ENCODE measurements around the gene WBP4.
"Not testable (repeated sequence)": the region's sequence is repeated elsewhere in the genome, so short reads cannot be mapped to it uniquely, and the experiment has no call there.

Gene WBP4

GRCh38 chr13:41111454-41111853 is 50.1 kb downstream of the WBP4 start:
- Histone ChIP-seq H3K27me3 (ENCODE audit: control insufficient read depth, insufficient read depth, low read length) (no peaks in the 10 kb centered on the region), H3K27ac (ENCODE audit: low read depth, low read length) (no peak overlapping the region), H3K4me1 (ENCODE audit: control insufficient read depth, insufficient read depth, low read length) (no peaks in the 10 kb centered on the region), H3K4me3 (ENCODE audit: low read length) (no peak overlapping the region), H3K9ac (ENCODE audit: low read length) (no peak overlapping the region), H3K36me3 (ENCODE audit: control insufficient read depth, insufficient read depth, low read length) (no peaks in the 10 kb centered on the region)

- no peaks in the 10 kb centered on the region for H3K27me3 ChIP-seq (ENCODE audit: control insufficient read depth, insufficient read depth, low read length)
- no peak overlapping the region for H3K9ac ChIP-seq (ENCODE audit: low read length)
- H3K4me3 ChIP-seq (ENCODE audit: low read length), result no peak overlapping the region
- H3K27ac ChIP-seq (ENCODE audit: low read depth, low read length), result peak overlapping the region; percentile 8
- H3K4me1 ChIP-seq (ENCODE audit: control insufficient read depth, insufficient read depth, low read length), result no peaks in the 10 kb centered on the region
- no peaks in the 10 kb centered on the region for H3K36me3 ChIP-seq (ENCODE audit: control insufficient read depth, insufficient read depth, low read length)
Measured at GRCh38 chr13:41117869-41118268, 56.6 kb downstream of the WBP4 start.

GRCh38 chr13:41122838-41123237 is 61.5 kb downstream of the WBP4 start:
- Histone ChIP-seq H3K27me3 (ENCODE audit: control insufficient read depth, insufficient read depth, low read length) (no peaks in the 10 kb centered on the region), H3K9ac (ENCODE audit: low read length) (no peak overlapping the region), H3K4me3 (ENCODE audit: low read length) (no peak overlapping the region), H3K4me1 (ENCODE audit: control insufficient read depth, insufficient read depth, low read length) (peaks cover 3% of the 10 kb centered on the region), H3K27ac (ENCODE audit: low read depth, low read length) (no peak overlapping the region), H3K36me3 (ENCODE audit: control insufficient read depth, insufficient read depth, low read length) (no peaks in the 10 kb centered on the region)

GRCh38 chr13:41127701-41128100 is 66.4 kb downstream of the WBP4 start:
- peaks cover 15% of the 10 kb centered on the region for H3K4me1 ChIP-seq (ENCODE audit: control insufficient read depth, insufficient read depth, low read length)
- H3K27me3 ChIP-seq (ENCODE audit: control insufficient read depth, insufficient read depth, low read length), result no peaks in the 10 kb centered on the region
- H3K4me3 ChIP-seq (ENCODE audit: low read length), result no peak overlapping the region
- no peaks in the 10 kb centered on the region for H3K36me3 ChIP-seq (ENCODE audit: control insufficient read depth, insufficient read depth, low read length)
- H3K27ac ChIP-seq (ENCODE audit: low read depth, low read length), result no peak overlapping the region
- H3K9ac ChIP-seq (ENCODE audit: low read length), result no peak overlapping the region

GRCh38 chr13:41130356-41130755 is 69.0 kb downstream of the WBP4 start:
- Histone ChIP-seq H3K27ac (ENCODE audit: low read depth, low read length) (no peak overlapping the region), H3K4me1 (ENCODE audit: control insufficient read depth, insufficient read depth, low read length) (peaks cover 14% of the 10 kb centered on the region), H3K4me3 (ENCODE audit: low read length) (peak overlapping the region; percentile 46)

GRCh38 chr13:41131189-41131588 is 69.9 kb downstream of the WBP4 start:
- H3K27me3 ChIP-seq (ENCODE audit: control insufficient read depth, insufficient read depth, low read length); H3K36me3 ChIP-seq (ENCODE audit: control insufficient read depth, insufficient read depth, low read length); H3K9ac ChIP-seq (ENCODE audit: low read length); H3K27ac ChIP-seq (ENCODE audit: low read depth, low read length): not testable (repeated sequence)
- H3K4me3 ChIP-seq (ENCODE audit: low read length), result peak overlapping the region; percentile 46
- peaks cover 14% of the 10 kb centered on the region for H3K4me1 ChIP-seq (ENCODE audit: control insufficient read depth, insufficient read depth, low read length)

More at GRCh38 chr13:41130356-41130755, 69.0 kb downstream of the WBP4 start:
- H3K36me3 ChIP-seq (ENCODE audit: control insufficient read depth, insufficient read depth, low read length), result no peaks in the 10 kb centered on the region
- H3K27me3 ChIP-seq (ENCODE audit: control insufficient read depth, insufficient read depth, low read length), result no peaks in the 10 kb centered on the region
- H3K9ac ChIP-seq (ENCODE audit: low read length), result no peak overlapping the region

GRCh38 chr13:41131660-41132511 is 70.6 kb downstream of the WBP4 start:
- not testable (repeated sequence) for H3K36me3 ChIP-seq (ENCODE audit: control insufficient read depth, insufficient read depth, low read length); H3K27me3 ChIP-seq (ENCODE audit: control insufficient read depth, insufficient read depth, low read length)
- Histone ChIP-seq H3K9ac (ENCODE audit: low read length) (peak overlapping the region; percentile 74), H3K4me1 (ENCODE audit: control insufficient read depth, insufficient read depth, low read length) (peaks cover 14% of the 10 kb centered on the region), H3K27ac (ENCODE audit: low read depth, low read length) (peak overlapping the region; percentile 86), H3K4me3 (ENCODE audit: low read length) (peak overlapping the region; percentile 93)

- Histone ChIP-seq H3K4me1 (ENCODE audit: control insufficient read depth, insufficient read depth, low read length) (peaks cover 14% of the 10 kb centered on the region), H3K36me3 (ENCODE audit: control insufficient read depth, insufficient read depth, low read length) (no peaks in the 10 kb centered on the region), H3K27me3 (ENCODE audit: control insufficient read depth, insufficient read depth, low read length) (no peaks in the 10 kb centered on the region), H3K27ac (ENCODE audit: low read depth, low read length) (peak within 1 kb of the TSS; percentile 86), H3K4me3 (ENCODE audit: low read length) (peak within 1 kb of the TSS; percentile 93), H3K9ac (ENCODE audit: low read length) (peak within 1 kb of the TSS; percentile 74)
Measured at GRCh38 chr13:41132512-41133152, 71.3 kb downstream of the WBP4 start, which contains the start of gene KBTBD6. KBTBD6 (minus strand) TSS chr13:41132802; CDS start chr13:41132511, 291 bp downstream.
